ENCODE results near the gene MGRN1. TPM values are rescaled to one million over a fixed set of nuclear protein-coding genes. Genes with fewer than 3 reads are reported as not detected.

Gene MGRN1
- total and polyA plus RNA-seq, 2 donors (not counting 3 experiments of a cell fraction or from before 2014, with no cell fraction given), result 15.6 to 73.0 TPM

DNA sequence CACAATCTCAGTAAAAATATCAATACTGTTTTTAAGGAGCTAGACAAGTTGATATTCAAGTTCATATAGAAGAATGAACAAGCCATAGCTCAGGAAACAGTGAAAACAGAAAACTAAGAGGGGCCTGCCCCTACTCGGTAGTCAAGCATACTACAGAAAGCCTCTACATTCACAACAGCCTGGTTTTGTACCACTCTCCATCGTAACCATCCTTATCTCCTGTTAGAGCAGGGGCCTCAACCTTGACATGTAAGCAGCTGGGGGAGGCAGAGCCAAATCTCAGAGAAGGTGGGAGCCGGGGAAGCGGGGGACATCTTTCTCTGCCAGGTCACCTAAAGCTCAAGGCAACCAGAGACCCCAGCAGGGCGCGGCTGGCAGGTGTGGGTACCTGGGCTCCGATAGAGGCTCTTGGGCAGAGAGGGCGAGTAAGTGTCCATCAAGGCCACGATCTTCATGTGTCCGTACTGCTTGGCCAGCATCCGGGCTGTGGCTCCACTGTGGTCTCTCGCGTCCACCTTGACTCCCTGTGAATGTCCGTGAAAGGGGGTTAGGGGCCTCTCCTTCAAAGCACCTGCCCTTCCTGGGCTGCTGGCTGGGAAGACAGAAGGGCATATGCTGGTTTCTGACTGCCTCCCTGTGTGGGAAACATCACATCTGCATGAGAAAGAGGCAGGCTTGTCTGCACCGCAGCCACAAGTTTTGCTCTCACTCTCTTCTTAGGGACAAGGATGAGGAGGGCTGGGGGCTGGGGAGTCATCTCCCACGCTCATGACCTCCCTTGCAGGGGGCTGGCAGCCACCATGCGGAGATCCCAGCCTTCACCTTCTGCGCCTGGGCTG, 89.3 kb downstream of the MGRN1 start:
- no peak for FAIRE-seq
- no peaks in the 10 kb centered on the region for H3K79me2 ChIP-seq (ENCODE audit: control insufficient read depth, insufficient read depth, low read length)
- no peaks in the 10 kb centered on the region for H3K27me3 ChIP-seq (ENCODE audit: control insufficient read depth in 2 of 2, insufficient read depth in 2 of 2, low read length in 2 of 2)
- H3K4me2 ChIP-seq (ENCODE audit: insufficient read depth, low read length), result no peak overlapping the region
- BruUV-seq (replicated peaks), result no TSS peak
- H3K36me3 ChIP-seq (ENCODE audit: control insufficient read depth in 2 of 2, extremely low read depth in 1 of 2, insufficient read depth in 2 of 2, low read length in 2 of 2), result peaks cover 0 to 4% of the 10 kb centered on the region in 2 experiments
- CTCF ChIA-PET, result no interaction called here
- no peak for TF ChIP-seq JUN (IDR thresholded peaks at IDR 0.05; ENCODE audit: borderline replicate concordance, insufficient read depth, insufficient read length, low read depth)
- TF ChIP-seq, protein P1, sequence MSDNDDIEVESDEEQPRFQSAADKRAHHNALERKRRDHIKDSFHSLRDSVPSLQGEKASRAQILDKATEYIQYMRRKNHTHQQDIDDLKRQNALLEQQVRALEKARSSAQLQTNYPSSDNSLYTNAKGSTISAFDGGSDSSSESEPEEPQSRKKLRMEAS (IDR thresholded peaks at IDR 0.05; ENCODE audit: insufficient read depth, insufficient read length), result no peak
- TF ChIP-seq, protein P2, sequence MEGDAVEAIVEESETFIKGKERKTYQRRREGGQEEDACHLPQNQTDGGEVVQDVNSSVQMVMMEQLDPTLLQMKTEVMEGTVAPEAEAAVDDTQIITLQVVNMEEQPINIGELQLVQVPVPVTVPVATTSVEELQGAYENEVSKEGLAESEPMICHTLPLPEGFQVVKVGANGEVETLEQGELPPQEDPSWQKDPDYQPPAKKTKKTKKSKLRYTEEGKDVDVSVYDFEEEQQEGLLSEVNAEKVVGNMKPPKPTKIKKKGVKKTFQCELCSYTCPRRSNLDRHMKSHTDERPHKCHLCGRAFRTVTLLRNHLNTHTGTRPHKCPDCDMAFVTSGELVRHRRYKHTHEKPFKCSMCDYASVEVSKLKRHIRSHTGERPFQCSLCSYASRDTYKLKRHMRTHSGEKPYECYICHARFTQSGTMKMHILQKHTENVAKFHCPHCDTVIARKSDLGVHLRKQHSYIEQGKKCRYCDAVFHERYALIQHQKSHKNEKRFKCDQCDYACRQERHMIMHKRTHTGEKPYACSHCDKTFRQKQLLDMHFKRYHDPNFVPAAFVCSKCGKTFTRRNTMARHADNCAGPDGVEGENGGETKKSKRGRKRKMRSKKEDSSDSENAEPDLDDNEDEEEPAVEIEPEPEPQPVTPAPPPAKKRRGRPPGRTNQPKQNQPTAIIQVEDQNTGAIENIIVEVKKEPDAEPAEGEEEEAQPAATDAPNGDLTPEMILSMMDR (IDR thresholded peaks at IDR 0.05; ENCODE audit: extremely low read depth in 1 of 2, insufficient read depth in 1 of 2, low read depth in 1 of 2, low read length in 2 of 2), result no peak
- TF ChIP-seq MYC (IDR thresholded peaks at IDR 0.05; ENCODE audit: low read depth, low read length), result no peak
- TF ChIP-seq FOS (IDR thresholded peaks at IDR 0.05; ENCODE audit: borderline replicate concordance, insufficient read depth, low read length), result no peak
- TF ChIP-seq POLR2AphosphoS5 (IDR thresholded peaks at IDR 0.05; ENCODE audit: insufficient read depth, low read depth, low read length), result no peak
- no peak for TF ChIP-seq POLR2A (IDR thresholded peaks at IDR 0.05; ENCODE audit: low read depth, low read length)
- H2AFZ ChIP-seq (ENCODE audit: low read depth, low read length), result no peak overlapping the region
- H3K4me1 ChIP-seq (ENCODE audit: control insufficient read depth, extremely low read depth, insufficient read depth, low read length), result no peaks in the 10 kb centered on the region
- H3K9me1 ChIP-seq (replicated peaks; ENCODE audit: control insufficient read depth, extremely low read depth, insufficient read depth, low read length), result no peaks in the 10 kb centered on the region
- no peaks in the 10 kb centered on the region for H4K20me1 ChIP-seq (replicated peaks; ENCODE audit: control insufficient read depth, extremely low read depth, insufficient read depth, low read length)
- intact Hi-C loops (cut with micrococcal nuclease), result no loop called here
- no peak overlapping the region for H3K4me3 ChIP-seq (replicated peaks in 1 of 3; ENCODE audit: insufficient read depth in 1 of 3, low read depth in 1 of 3, low read length in 3 of 3)
- no peak overlapping the region for H3K27ac ChIP-seq (ENCODE audit: insufficient read depth, low read depth, low read length)
- POLR2A ChIA-PET, result interaction anchor here (0.6 kb wide), 1 partner anchor 13 kb away, joined by 3 read pairs; no protein-coding TSS in a partner anchor
- no peaks in the 10 kb centered on the region for H3K9me3 ChIP-seq (replicated peaks; ENCODE audit: control insufficient read depth, insufficient read depth, low read length)
- dilution Hi-C loops (cut with MboI; ENCODE audit: extremely low pct_ligation_motif_present, low sequenced_read_pairs), result no loop called here
- no peak for DNase-seq (ENCODE audit: low read depth, low spot score)
- no peak overlapping the region for H3K9ac ChIP-seq (replicated peaks; ENCODE audit: extremely low read depth, insufficient read depth, low read length)

Measured in endothelial cell of umbilical vein (primary cell).